Suprapubic skin (tissue), 4 donors: ENCODE measurements around the gene TFB2M. TPM values are rescaled to one million over a fixed set of nuclear protein-coding genes. Genes with fewer than 3 reads are reported as not detected.
"Not testable (repeated sequence)": the region's sequence is repeated elsewhere in the genome, so short reads cannot be mapped to it uniquely, and the experiment has no call there.

Source experiments
- DNase-seq, 2 donors: peaks; one replicate each; pipeline ENCODE4 v3.0.0-alpha.2; 2019; ENCODE audit warnings: low spot score in 2 of 2
- H3K27ac ChIP-seq: fragments of 200-600 bp; sonication (generic); one replicate; pipeline ENCODE4 v1.5.1; 2019
- H3K27me3 ChIP-seq: fragments of 200-600 bp; sonication (generic); one replicate; pipeline ENCODE4 v1.5.1; 2019
- H3K36me3 ChIP-seq: fragments of 200-600 bp; sonication (generic); one replicate; pipeline ENCODE4 v1.5.1; 2019
- H3K4me1 ChIP-seq: fragments of 200-600 bp; sonication (generic); one replicate; pipeline ENCODE4 v1.5.1; 2019
- H3K4me3 ChIP-seq: fragments of 200-600 bp; sonication (generic); one replicate; pipeline ENCODE4 v1.5.1; 2019; ENCODE audit warnings: mild to moderate bottlenecking
- H3K9me3 ChIP-seq: fragments of 200-600 bp; sonication (generic); one replicate; pipeline ENCODE4 v1.5.1; 2019
- EP300 ChIP-seq: sonication (generic); formaldehyde crosslinking; IDR thresholded peaks from one replicate; pipeline ENCODE4 v1.6.1; 2017; ENCODE audit warnings: antibody characterized with exemption
- POLR2A ChIP-seq, 2 donors: fragments of 450-650 bp; IDR thresholded peaks; one replicate each; pipeline ENCODE4 v1.6.1; 2017; ENCODE audit warnings: antibody characterized with exemption in 2 of 2, mild to moderate bottlenecking in 2 of 2, moderate library complexity in 2 of 2
- POLR2AphosphoS5 ChIP-seq, 3 donors: sonication (generic); formaldehyde crosslinking; IDR thresholded peaks; one replicate each; pipeline ENCODE4 v1.6.1; 2017; ENCODE audit warnings: antibody characterized with exemption in 3 of 3
- WGBS: methylation state at CpG from one replicate; pipeline ENCODE4 v1.1.5; 2018; 5-methylcytosine and 5-hydroxymethylcytosine counted together
- total RNA-seq, 4 donors: library from RNA; depleted of rRNA; stranded (reverse); fragments of >200 nt; gene quantifications; one replicate each; pipeline ENCODE4 v1.1.0, GENCODE V29; 2016
- TF ChIP-seq, protein P1 (sequence below), 2 donors: fragments of 200-600 bp in 1 of 2; fragments of 450-650 bp in 1 of 2; sonication (generic) in 1 of 2; IDR thresholded peaks; one replicate each; pipeline ENCODE4 v1.5.1; 2016 to 2019; ENCODE audit warnings: antibody characterized with exemption in 2 of 2, mild to moderate bottlenecking in 1 of 2, moderate library complexity in 1 of 2

TFB2M gene
- total RNA-seq, 4 donors from 2014 or later: 9.9 to 15.0 (median 12.1) TPM

DNA sequence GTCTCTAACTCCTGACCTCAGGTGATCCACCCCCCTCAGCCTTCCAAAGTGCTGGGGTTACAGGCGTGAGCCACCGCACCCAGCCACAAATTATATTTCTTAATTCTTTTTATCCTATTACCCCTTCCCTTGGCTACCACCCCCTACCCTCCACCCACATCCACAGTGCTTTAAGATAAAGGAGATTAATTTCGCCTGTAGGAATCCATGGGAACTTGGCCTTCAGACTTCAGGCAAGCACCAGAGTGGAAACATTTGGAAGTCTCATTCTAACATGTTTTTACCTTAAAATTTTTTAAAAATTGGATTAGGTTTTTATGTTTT is 10.6 kb upstream of the TFB2M start:
- WGBS: 89% methylated on average over 3 of the region's 3 CpGs
- H3K4me1 ChIP-seq: peaks cover 12% of the 10 kb centered on the region
- no peak for DNase-seq
- H3K36me3 ChIP-seq: no peaks in the 10 kb centered on the region
- no peaks in the 10 kb centered on the region for H3K9me3 ChIP-seq
- H3K27ac ChIP-seq: no peak overlapping the region
- H3K4me3 ChIP-seq: no peak overlapping the region
- H3K27me3 ChIP-seq: no peaks in the 10 kb centered on the region
- TF ChIP-seq, protein P1, sequence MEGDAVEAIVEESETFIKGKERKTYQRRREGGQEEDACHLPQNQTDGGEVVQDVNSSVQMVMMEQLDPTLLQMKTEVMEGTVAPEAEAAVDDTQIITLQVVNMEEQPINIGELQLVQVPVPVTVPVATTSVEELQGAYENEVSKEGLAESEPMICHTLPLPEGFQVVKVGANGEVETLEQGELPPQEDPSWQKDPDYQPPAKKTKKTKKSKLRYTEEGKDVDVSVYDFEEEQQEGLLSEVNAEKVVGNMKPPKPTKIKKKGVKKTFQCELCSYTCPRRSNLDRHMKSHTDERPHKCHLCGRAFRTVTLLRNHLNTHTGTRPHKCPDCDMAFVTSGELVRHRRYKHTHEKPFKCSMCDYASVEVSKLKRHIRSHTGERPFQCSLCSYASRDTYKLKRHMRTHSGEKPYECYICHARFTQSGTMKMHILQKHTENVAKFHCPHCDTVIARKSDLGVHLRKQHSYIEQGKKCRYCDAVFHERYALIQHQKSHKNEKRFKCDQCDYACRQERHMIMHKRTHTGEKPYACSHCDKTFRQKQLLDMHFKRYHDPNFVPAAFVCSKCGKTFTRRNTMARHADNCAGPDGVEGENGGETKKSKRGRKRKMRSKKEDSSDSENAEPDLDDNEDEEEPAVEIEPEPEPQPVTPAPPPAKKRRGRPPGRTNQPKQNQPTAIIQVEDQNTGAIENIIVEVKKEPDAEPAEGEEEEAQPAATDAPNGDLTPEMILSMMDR (IDR thresholded peaks at IDR 0.05): no peak
- TF ChIP-seq POLR2AphosphoS5 (IDR thresholded peaks at IDR 0.05): no peak
- TF ChIP-seq POLR2A (IDR thresholded peaks at IDR 0.05): no peak

DNA sequence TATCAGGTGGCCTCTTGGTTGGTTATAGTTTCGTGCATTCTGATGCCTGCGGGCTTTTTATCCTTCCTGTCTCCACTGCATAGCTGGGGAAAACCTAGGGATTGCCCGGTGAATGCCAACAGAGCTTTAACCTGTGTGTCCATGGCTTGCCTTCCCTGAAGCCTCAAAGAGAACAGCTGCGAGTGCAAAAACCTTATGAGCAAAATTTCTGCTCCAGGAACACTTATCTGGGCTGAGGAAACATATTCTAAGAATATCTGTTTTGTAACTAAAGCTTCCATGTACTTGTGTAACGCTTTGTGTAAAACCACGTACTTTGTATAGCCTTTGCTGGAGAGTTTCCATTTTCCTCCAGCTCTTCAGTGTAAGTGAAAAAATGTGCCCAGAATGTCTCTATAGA is 7.4 kb upstream of the TFB2M start:
- TF ChIP-seq POLR2AphosphoS5 (IDR thresholded peaks at IDR 0.05) (no peak), EP300 (no peak), POLR2A (IDR thresholded peaks at IDR 0.05) (no peak)
- TF ChIP-seq, protein P1 (IDR thresholded peaks at IDR 0.05): no peak
- no peak overlapping the region for H3K4me3 ChIP-seq
- WGBS: 41% methylated on average over 6 of the region's 6 CpGs
- H3K27ac ChIP-seq: peak overlapping the region; percentile 24
- DNase-seq: no peak
- H3K4me1 ChIP-seq: peaks cover 5% of the 10 kb centered on the region
- no peaks in the 10 kb centered on the region for H3K27me3 ChIP-seq
- H3K36me3 ChIP-seq: no peaks in the 10 kb centered on the region
- no peaks in the 10 kb centered on the region for H3K9me3 ChIP-seq

DNA sequence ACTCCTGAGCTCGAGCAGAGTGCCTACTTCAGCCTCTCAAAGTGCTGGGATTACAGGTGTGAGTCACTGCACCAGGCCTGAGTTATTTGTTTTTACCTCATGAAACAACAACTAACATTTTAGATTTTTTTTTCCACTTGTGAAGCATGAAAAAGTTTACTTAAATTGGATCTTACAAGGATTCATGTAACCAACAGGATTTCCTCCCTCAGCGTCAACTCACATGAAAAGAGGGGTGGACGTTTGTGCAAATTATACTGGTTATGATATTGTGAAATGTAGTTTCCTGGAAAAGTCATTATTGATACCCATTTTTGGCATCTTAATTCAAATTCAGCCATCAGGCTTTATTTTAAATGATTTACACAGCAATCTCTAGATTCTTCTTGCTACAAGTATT is 6.7 kb upstream of the TFB2M start:
- Histone ChIP-seq H3K36me3 (no peaks in the 10 kb centered on the region), H3K4me1 (peaks cover 12% of the 10 kb centered on the region), H3K9me3 (no peaks in the 10 kb centered on the region), H3K27me3 (no peaks in the 10 kb centered on the region), H3K27ac (no peak overlapping the region), H3K4me3 (no peak overlapping the region)
- no peak for TF ChIP-seq POLR2AphosphoS5 (IDR thresholded peaks at IDR 0.05)
- TF ChIP-seq, protein P1 (IDR thresholded peaks at IDR 0.05): no peak
- TF ChIP-seq POLR2A (IDR thresholded peaks at IDR 0.05): no peak
- no peak for TF ChIP-seq EP300
- DNase-seq: no peak
- 75% methylated on average over 3 of the region's 3 CpGs for WGBS

DNA sequence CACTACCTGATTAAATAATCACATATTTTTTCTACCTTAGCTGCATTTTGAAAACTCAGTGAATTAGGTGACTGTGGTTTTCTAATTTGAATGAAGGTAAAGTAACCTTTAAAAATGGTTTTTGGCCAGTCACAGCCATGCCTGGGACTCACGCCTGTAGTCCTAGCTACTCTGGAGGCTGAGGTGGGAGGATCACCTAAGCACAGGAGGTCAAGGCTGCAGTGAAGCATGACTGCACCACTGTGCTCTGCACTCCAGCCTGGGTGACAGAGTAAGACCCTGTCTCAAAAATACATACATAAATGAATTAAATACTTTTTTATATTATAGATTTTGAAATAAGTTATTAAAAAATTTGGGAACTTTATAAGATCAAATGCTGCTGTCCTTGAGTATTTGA is 5.9 kb upstream of the TFB2M start:
- Histone ChIP-seq H3K27me3 (no peaks in the 10 kb centered on the region), H3K36me3 (no peaks in the 10 kb centered on the region), H3K9me3 (no peaks in the 10 kb centered on the region), H3K27ac (no peak overlapping the region), H3K4me1 (peaks cover 15% of the 10 kb centered on the region), H3K4me3 (no peak overlapping the region)
- TF ChIP-seq POLR2AphosphoS5 (IDR thresholded peaks at IDR 0.05) (no peak), POLR2A (IDR thresholded peaks at IDR 0.05) (no peak), EP300 (no peak)
- TF ChIP-seq, protein P1 (IDR thresholded peaks at IDR 0.05): no peak
- 96% methylated on average over 1 of the region's 1 CpG for WGBS
- no peak for DNase-seq

DNA sequence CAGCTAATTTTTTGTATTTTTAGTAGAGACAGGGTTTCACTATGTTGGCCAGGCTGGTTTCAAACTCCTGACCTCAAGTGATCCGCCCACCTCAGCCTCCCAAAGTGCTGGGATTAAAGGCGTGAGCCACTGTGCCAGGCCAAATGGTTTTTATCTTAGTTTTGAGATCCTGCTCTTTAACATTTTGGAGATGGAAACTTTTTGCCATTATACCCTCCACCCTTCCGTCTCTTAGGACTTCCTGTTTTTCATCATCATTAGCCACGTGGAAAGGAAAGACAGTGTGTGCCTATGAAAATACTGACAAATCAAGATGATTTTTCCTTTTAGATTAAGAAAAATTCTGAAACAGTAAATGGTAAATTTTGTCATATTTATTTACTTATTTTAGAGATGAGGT is 5.2 kb upstream of the TFB2M start:
- not testable (repeated sequence) for DNase-seq, H3K4me3 ChIP-seq, H3K36me3 ChIP-seq, H3K9me3 ChIP-seq, H3K27me3 ChIP-seq
- H3K4me1 ChIP-seq: peaks cover 15% of the 10 kb centered on the region
- H3K27ac ChIP-seq: peak overlapping the region; percentile 55
- WGBS: 67% methylated on average over 4 of the region's 4 CpGs
